Activated CD4-positive, alpha-beta T cell treated with anti-CD3 and anti-CD28 coated beads, Interleukin-2, amount 10 ng/mL, durations not matched to agents 7 days and 5 days (primary cell): ENCODE data around the gene ABL2. TPM values are rescaled to one million over a fixed set of nuclear protein-coding genes. Genes with fewer than 3 reads are reported as not detected.
"Not testable (repeated sequence)": the region's sequence is repeated elsewhere in the genome, so short reads cannot be mapped to it uniquely, and the experiment has no call there.

ENCODE experiments used
- CTCF ChIA-PET: fragments of 350-600 bp; sonication (Branson Sonifier 250); formaldehyde crosslinking; loops from one replicate; lab custom pipeline; 2021; ENCODE audit warnings: antibody characterized with exemption; lab: Charles Lee
- POLR2A ChIA-PET: fragments of 350-600 bp; sonication (Branson Sonifier 250); formaldehyde crosslinking; loops from one replicate; lab custom pipeline; 2021; ENCODE audit warnings: antibody characterized with exemption; lab: Charles Lee
- DNase-seq: peaks from one replicate; pipeline ENCODE4 v3.0.0-alpha.2; 2020
- H3K27ac Mint-ChIP-seq: one replicate; pipeline ENCODE4 v1.8.0; 2021; ENCODE audit warnings: mild to moderate bottlenecking, moderate library complexity, mixed read lengths
- H3K27me3 Mint-ChIP-seq: one replicate; pipeline ENCODE4 v1.8.0; 2021; ENCODE audit warnings: mixed read lengths
- H3K36me3 Mint-ChIP-seq: one replicate; pipeline ENCODE4 v1.8.0; 2021; ENCODE audit warnings: low read depth, mixed read lengths
- H3K4me1 Mint-ChIP-seq: one replicate; pipeline ENCODE4 v1.8.0; 2021; ENCODE audit warnings: mixed read lengths
- H3K4me3 Mint-ChIP-seq: one replicate; pipeline ENCODE4 v1.8.0; 2021; ENCODE audit warnings: mild to moderate bottlenecking, moderate library complexity, mixed read lengths
- H3K9me3 Mint-ChIP-seq: one replicate; pipeline ENCODE4 v1.8.0; 2021; ENCODE audit warnings: mixed read lengths
- total RNA-seq, 2 experiments: library from RNA; stranded (reverse); gene quantifications; one replicate each; pipeline ENCODE4 v1.2.3, GENCODE V29; 2021

The ABL2 gene
- total RNA-seq, 2 experiments from 2014 or later: 7.5 to 8.2 TPM

DNA sequence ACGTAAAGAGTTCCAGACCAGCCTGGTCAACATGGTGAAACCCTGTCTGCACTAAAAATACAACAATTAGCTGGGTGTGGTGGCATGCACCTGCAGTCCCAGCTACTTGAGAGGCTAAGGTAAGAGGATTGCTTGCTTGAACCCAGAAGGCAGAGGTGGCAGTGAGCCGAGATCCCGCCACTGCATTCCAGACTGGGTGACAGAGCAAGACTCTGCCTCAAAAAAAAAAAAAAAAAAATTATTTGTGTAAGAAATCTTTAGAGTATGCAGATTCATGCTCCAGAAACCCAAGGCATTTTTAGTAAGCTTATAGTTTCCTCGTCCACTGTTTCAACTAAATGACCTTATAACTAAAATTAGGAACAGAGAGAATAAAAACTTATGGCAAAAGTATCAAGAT lies 51.3 kb downstream of the ABL2 start:
- H3K4me1 Mint-ChIP-seq: no peaks in the 10 kb centered on the region
- CTCF ChIA-PET: no interaction called here
- H3K9me3 Mint-ChIP-seq: no peaks in the 10 kb centered on the region
- POLR2A ChIA-PET: no interaction called here
- H3K36me3 Mint-ChIP-seq: no peaks in the 10 kb centered on the region
- DNase-seq: no peak
- no peak overlapping the region for H3K27ac Mint-ChIP-seq
- H3K4me3 Mint-ChIP-seq: no peak overlapping the region
- H3K27me3 Mint-ChIP-seq: no peaks in the 10 kb centered on the region

DNA sequence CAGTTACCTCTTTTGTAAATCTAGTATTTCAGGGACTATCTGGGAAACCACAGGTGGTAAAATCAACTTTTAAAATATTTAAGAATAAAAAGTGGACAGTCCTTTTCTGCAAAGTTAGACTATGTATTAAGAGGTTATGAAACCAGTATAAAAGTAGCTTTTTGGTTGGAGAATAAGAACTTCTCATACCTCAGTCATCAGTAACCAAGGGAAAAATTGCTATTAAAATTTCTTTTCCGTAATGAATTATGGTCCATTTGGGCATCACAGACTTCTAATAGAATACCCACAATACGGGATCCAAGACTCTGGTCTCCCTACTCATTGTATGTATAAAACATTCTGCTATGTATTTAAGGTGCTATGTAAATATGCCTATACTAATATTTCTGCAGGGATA lies 51.9 kb downstream of the ABL2 start:
- no peaks in the 10 kb centered on the region for H3K36me3 Mint-ChIP-seq
- H3K27me3 Mint-ChIP-seq: no peaks in the 10 kb centered on the region
- ChIA-PET POLR2A (no interaction called here), CTCF (no interaction called here)
- no peak for DNase-seq
- no peaks in the 10 kb centered on the region for H3K9me3 Mint-ChIP-seq
- no peak overlapping the region for H3K27ac Mint-ChIP-seq
- no peaks in the 10 kb centered on the region for H3K4me1 Mint-ChIP-seq
- no peak overlapping the region for H3K4me3 Mint-ChIP-seq

- Mint-ChIP-seq H3K4me1 (no peaks in the 10 kb centered on the region), H3K4me3 (no peak overlapping the region), H3K9me3 (no peaks in the 10 kb centered on the region), H3K36me3 (no peaks in the 10 kb centered on the region), H3K27me3 (no peaks in the 10 kb centered on the region), H3K27ac (no peak overlapping the region)
- no peak for DNase-seq
- ChIA-PET POLR2A (no interaction called here), CTCF (no interaction called here)
Observed at GRCh38 chr1:179177182-179177581, 52.3 kb downstream of the ABL2 start.

DNA sequence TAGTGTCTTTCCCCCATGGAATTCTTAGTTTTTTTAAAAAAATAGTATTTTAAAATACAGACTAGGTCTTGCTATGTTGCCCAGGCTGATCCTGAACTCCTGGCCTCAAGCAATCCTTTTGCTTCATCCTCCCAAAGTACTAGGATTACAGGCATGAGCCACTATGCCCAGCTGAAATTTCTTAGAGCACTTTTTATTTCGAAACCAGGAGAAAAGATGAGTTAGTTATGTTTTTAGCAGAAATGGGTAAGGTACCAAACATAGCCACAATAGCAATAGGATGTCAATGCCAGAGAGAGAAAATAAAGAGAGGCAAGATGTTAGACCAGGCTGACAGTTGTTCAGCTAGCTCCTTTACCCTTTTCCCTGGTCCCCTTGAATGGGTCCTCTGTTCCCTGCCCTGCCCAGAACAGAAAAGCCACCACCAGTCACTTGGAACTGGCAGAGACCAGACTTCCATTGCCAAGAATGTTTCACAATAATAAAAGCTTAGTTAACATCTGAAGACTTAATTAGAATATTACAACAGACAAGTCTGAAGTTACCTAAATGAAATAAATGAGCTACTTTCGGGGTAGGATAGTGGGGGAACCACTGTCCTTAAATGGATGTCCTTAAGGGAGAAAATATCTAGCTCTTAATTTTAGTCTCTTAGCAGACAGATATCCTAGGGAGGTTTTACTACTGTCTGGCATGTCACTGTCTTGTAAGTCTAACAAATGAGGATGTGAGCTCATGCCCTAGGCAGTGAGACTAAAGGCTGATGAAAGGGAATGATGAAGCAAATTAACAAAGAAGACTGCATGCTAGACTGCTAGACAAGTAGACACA lies 54.3 kb downstream of the ABL2 start:
- H3K27me3 Mint-ChIP-seq: no peaks in the 10 kb centered on the region
- H3K9me3 Mint-ChIP-seq: no peaks in the 10 kb centered on the region
- CTCF ChIA-PET: interaction anchor here (0.6 kb wide), 2 partner anchors 55 to 69 kb away, joined by 3 read pairs; no protein-coding TSS in a partner anchor
- no peak overlapping the region for H3K4me3 Mint-ChIP-seq
- POLR2A ChIA-PET: no interaction called here
- no peaks in the 10 kb centered on the region for H3K36me3 Mint-ChIP-seq
- no peaks in the 10 kb centered on the region for H3K4me1 Mint-ChIP-seq
- H3K27ac Mint-ChIP-seq: no peak overlapping the region
- DNase-seq: no peak

DNA sequence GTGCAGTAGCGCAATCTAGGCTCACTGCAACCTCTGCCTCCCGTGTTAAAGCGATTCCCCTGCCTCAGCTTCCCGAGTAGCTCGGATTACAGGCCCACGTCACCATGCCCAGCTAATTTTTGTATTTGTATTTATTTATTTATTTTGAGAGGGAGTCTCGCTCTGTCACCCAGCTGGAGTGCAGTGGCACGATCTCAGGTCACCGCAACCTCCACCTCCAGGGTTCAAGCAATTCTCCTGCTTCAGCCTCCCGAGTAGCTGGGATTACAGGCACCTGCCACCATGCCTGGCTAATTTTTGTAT lies 59.1 kb downstream of the ABL2 start:
- H3K4me1 Mint-ChIP-seq, H3K27me3 Mint-ChIP-seq, DNase-seq, H3K27ac Mint-ChIP-seq, CTCF ChIA-PET, H3K4me3 Mint-ChIP-seq, H3K36me3 Mint-ChIP-seq, POLR2A ChIA-PET, H3K9me3 Mint-ChIP-seq: not testable (repeated sequence)

DNA sequence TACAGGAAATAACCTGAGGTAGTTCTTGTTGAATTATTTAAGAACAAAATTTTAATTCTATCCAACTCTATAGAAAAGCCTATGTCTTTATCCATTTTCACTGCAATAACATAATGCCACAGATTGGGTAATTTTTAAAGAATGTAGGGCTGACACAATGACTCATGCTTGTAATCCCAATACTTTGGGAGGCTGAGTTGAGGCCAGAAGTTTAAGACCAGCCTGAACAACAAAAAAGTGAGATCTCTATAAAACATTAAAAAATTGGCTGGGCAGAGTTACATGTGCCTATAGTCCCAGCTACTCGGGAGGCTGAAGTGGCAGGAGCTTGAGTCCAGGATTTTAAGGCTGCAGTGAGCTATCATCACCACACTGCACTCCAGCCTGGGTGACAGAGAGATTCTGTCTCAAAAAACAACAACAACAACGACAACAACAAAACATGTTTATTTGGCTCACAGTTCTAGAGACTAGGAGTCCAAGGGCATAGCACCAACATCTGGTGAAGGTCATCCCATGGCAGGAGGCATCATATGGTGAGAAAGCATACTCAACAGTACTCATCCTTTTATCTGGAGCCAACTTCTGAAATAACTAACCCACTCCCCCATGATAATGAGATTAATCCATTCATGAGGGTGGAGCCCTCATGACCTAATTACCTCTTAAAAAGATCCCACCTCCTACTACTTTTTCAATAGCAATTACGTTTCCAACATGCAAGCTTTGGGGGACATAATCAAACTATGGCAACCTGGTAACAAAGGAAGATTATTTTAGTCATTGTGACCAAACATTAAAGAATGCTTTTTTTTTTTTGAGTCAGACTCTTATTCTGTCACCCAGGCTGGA lies 59.6 kb downstream of the ABL2 start:
- no peak for DNase-seq
- H3K4me1 Mint-ChIP-seq: no peaks in the 10 kb centered on the region
- H3K4me3 Mint-ChIP-seq: no peak overlapping the region
- H3K36me3 Mint-ChIP-seq: no peaks in the 10 kb centered on the region
- H3K9me3 Mint-ChIP-seq: no peaks in the 10 kb centered on the region
- POLR2A ChIA-PET: no interaction called here
- no peaks in the 10 kb centered on the region for H3K27me3 Mint-ChIP-seq
- CTCF ChIA-PET: no interaction called here
- no peak overlapping the region for H3K27ac Mint-ChIP-seq

DNA sequence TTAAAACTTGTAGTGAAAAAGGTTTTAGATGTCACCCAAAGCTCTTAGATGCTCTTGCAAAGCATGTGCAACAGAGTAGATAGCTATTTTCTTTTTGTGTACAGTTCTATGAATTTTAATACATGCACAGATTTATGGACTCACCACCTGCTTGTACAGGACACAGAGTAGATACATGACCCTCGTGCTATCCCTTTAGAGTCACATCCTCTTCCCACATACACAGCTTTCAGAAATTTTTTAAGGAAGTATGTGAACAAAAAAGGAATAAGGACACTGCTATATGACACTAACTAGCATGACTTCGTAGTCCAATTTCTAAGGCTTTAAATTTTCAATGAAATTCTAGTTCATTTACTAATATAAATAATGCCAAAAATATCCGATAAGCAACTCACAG lies 60.9 kb downstream of the ABL2 start:
- Mint-ChIP-seq H3K4me1 (no peaks in the 10 kb centered on the region), H3K9me3 (no peaks in the 10 kb centered on the region)
- CTCF ChIA-PET: interaction anchor here (0.7 kb wide), 1 partner anchor 315 kb away, joined by 3 read pairs; no protein-coding TSS in a partner anchor

DNA sequence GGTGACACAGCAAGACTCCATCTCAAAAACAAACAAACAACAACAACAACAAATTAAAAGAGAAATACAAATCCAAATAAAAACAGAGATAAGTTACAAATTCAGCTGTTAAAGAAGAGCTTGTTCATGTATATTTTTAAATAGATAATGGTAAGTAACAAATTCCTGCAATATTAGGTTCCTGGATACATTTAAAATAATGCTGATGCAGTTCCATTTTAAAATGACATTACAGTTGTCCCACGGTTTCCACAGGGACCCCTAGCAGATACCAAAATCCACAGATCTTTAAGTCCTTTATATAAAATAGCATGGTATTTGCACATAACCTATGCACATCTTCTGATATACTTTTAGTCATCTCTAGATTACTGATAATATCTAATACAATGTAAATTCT lies 61.5 kb downstream of the ABL2 start:
- CTCF ChIA-PET: interaction anchor here (0.7 to 0.8 kb wide), 2 partner anchors 12 to 315 kb away, joined by 3 read pairs; no protein-coding TSS in a partner anchor
- no peaks in the 10 kb centered on the region for H3K9me3 Mint-ChIP-seq
- no peaks in the 10 kb centered on the region for H3K4me1 Mint-ChIP-seq
- H3K27ac Mint-ChIP-seq: no peak overlapping the region
- DNase-seq: no peak
- H3K27me3 Mint-ChIP-seq: no peaks in the 10 kb centered on the region
- POLR2A ChIA-PET: no interaction called here
- H3K4me3 Mint-ChIP-seq: no peak overlapping the region
- H3K36me3 Mint-ChIP-seq: peaks cover 2% of the 10 kb centered on the region

More for the DNA sequence above, 60.9 kb downstream of the ABL2 start:
- Mint-ChIP-seq H3K36me3 (no peaks in the 10 kb centered on the region), H3K27me3 (no peaks in the 10 kb centered on the region), H3K27ac (no peak overlapping the region), H3K4me3 (no peak overlapping the region)
- DNase-seq: no peak
- POLR2A ChIA-PET: no interaction called here

GRCh38 chr1:179167418-179167777 lies 62.1 kb downstream of the ABL2 start:
- Mint-ChIP-seq H3K4me1 (no peaks in the 10 kb centered on the region), H3K4me3 (no peak overlapping the region), H3K27me3 (no peaks in the 10 kb centered on the region), H3K9me3 (no peaks in the 10 kb centered on the region), H3K27ac (no peak overlapping the region), H3K36me3 (peaks cover 4% of the 10 kb centered on the region)
- no peak for DNase-seq
- POLR2A ChIA-PET: no interaction called here
- CTCF ChIA-PET: interaction anchor here (0.8 kb wide), 1 partner anchor 12 kb away, joined by 3 read pairs; no protein-coding TSS in a partner anchor

GRCh38 chr1:179166663-179167417 lies 62.6 kb downstream of the ABL2 start:
- H3K36me3 Mint-ChIP-seq: peaks cover 4% of the 10 kb centered on the region
- POLR2A ChIA-PET: no interaction called here
- no peak overlapping the region for H3K4me3 Mint-ChIP-seq
- H3K27me3 Mint-ChIP-seq: no peaks in the 10 kb centered on the region
- H3K4me1 Mint-ChIP-seq: no peaks in the 10 kb centered on the region
- H3K27ac Mint-ChIP-seq: no peak overlapping the region
- no peaks in the 10 kb centered on the region for H3K9me3 Mint-ChIP-seq
- no peak for DNase-seq
- CTCF ChIA-PET: interaction anchor here (0.6 to 0.8 kb wide), 2 partner anchors 11 to 36 kb away, joined by 3 to 4 read pairs; no protein-coding TSS in a partner anchor

- H3K4me3 Mint-ChIP-seq: no peak overlapping the region
- H3K9me3 Mint-ChIP-seq: no peaks in the 10 kb centered on the region
- H3K4me1 Mint-ChIP-seq: no peaks in the 10 kb centered on the region
- no peaks in the 10 kb centered on the region for H3K27me3 Mint-ChIP-seq
- CTCF ChIA-PET: no interaction called here
- no peak for DNase-seq
- H3K36me3 Mint-ChIP-seq: peaks cover 4% of the 10 kb centered on the region
- no peak overlapping the region for H3K27ac Mint-ChIP-seq
- POLR2A ChIA-PET: no interaction called here
Observed at GRCh38 chr1:179164494-179164893, 65.0 kb downstream of the ABL2 start.

DNA sequence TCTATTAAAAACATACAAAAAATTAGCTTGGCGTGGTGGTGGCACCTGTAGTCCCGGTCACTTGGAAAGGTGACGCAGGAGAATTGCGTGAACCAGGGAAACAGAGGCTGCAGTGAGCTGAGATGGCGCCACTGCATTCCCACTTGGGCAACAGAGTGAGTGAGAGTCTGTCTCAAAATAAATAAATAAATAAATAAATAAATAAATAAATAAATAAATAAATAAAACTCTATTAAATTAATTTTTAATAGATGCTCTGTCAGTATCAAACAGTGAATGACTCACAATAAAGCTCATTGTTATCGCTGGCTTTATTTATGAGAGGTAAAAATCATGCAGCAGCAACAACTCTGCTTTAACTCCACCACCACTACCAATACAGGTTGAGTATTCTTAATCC lies 72.8 kb downstream of the ABL2 start:
- Mint-ChIP-seq H3K4me3 (no peak overlapping the region), H3K4me1 (peaks cover 5% of the 10 kb centered on the region), H3K36me3 (no peaks in the 10 kb centered on the region), H3K27me3 (no peaks in the 10 kb centered on the region), H3K9me3 (no peaks in the 10 kb centered on the region), H3K27ac (no peak overlapping the region)
- DNase-seq: no peak
- ChIA-PET CTCF (no interaction called here), POLR2A (no interaction called here)
